PC-9 (cell line): ENCODE results near the gene GJC3.

Experiments
- CTCF ChIP-seq: fragments of 200-600 bp; sonication (generic); conservative IDR thresholded peaks from 2 replicates; pipeline ENCODE4 v1.6.1; 2017; ENCODE audit warnings: mixed run types, antibody characterized with exemption, mild to moderate bottlenecking, moderate library complexity
- EZH2 ChIP-seq: fragments of 200-600 bp; sonication (generic); IDR thresholded peaks from 2 replicates; pipeline ENCODE4 v1.8.0; 2017; ENCODE audit warnings: antibody characterized with exemption, low read depth

- TF ChIP-seq CTCF (no peak), EZH2 (no peak)
Measured at GRCh38 chr7:99910976-99911375, 18.4 kb downstream of the GJC3 start.
